HL-60/S4 (cell line): Measurements from ENCODE around the gene SEMA6B.
"Not testable (repeated sequence)": the region's sequence is repeated elsewhere in the genome, so short reads cannot be mapped to it uniquely, and the experiment has no call there.

Source experiments
- in situ Hi-C: fragments of 300-500 bp; cut with MboI; formaldehyde crosslinking; loops from 2 replicates; pipeline ENCODE4 v1.14.3; 2022; ENCODE audit warnings: low sequenced_read_pairs

The SEMA6B gene, protein sequence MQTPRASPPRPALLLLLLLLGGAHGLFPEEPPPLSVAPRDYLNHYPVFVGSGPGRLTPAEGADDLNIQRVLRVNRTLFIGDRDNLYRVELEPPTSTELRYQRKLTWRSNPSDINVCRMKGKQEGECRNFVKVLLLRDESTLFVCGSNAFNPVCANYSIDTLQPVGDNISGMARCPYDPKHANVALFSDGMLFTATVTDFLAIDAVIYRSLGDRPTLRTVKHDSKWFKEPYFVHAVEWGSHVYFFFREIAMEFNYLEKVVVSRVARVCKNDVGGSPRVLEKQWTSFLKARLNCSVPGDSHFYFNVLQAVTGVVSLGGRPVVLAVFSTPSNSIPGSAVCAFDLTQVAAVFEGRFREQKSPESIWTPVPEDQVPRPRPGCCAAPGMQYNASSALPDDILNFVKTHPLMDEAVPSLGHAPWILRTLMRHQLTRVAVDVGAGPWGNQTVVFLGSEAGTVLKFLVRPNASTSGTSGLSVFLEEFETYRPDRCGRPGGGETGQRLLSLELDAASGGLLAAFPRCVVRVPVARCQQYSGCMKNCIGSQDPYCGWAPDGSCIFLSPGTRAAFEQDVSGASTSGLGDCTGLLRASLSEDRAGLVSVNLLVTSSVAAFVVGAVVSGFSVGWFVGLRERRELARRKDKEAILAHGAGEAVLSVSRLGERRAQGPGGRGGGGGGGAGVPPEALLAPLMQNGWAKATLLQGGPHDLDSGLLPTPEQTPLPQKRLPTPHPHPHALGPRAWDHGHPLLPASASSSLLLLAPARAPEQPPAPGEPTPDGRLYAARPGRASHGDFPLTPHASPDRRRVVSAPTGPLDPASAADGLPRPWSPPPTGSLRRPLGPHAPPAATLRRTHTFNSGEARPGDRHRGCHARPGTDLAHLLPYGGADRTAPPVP

DNA sequence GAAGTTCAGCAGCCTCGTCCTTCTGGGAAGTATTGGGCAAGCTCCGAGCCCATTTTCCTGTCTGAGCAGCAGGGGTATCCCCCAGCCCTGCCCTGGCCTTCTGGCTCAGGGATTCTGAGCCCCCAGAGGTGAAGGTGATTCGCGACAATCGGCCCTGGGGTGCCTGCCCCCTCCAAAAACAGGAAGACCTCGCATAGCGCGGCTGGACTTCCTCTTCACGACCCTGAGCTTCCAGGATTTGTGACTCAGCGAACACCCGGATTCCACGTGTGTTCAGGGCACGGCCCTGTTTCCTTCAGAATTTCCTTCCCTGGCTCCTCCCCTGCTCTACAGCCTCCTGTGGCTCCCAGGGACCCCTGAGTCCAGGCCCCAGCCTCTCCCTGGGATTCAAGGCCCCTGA, at the start of gene SEMA6B:
Gene SEMA6B (minus strand): TSS at position 116 of the 400 bp plus-strand sequence. CDS start 1,227 bp downstream, outside the sequence.
- in situ Hi-C loops, result no loop called here

DNA sequence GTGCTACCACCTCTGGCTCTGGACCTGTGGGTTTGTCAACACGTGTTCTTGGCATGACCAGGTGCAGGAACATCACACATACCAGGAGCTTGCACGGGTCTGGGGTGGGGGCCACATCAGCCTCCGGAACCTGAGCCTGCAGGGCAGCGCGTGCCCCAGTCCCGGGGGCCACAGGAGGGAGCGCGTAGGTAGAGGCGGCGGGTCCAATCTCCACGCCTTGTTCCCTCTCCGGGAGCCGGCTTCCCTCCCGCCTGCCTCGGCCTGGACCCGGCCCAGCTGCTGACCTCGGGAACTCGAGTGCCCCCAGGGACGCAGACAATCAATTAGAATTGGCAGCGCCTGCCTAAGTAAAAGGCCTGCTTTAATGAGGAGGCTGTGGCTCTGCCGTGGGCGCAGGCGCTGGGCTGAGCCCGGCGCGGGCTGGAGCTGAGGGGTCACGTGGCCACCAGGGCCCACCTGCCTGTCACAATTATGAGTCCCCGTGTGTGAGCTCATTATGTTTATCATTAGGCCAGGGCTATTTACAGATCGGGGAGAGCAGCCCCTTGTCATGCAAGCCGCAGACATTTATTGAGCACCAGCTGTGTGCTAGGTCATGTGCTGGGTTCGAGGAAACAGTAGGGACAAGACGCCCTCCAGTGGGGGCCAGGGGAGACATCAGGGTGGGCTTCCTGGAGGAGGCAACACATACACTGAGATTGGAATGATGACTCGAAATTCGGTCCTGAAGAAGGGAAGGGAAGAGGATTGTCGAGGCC, 47.6 kb upstream of the SEMA6B start:
- in situ Hi-C loops, result no loop called here

DNA sequence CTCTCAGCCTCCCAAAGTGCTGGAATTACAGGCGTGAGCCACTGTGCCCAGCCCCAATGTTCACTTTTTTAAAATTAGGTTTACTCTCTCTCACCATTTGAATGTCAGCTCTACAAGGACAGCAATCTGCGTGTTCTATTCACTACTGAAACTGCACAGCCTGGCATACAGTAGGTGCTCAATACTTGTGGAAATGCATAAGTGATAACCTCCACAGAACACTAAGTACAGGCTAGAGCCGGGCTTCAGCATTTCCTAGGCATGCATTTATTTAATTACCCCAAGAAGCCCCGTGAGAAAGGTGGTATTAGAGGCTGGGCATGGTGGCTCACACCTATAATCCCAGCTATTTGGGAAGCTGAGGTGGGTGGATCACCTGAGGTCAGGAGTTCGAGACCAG, 46.7 kb upstream of the SEMA6B start:
- in situ Hi-C loops, result no loop called here

DNA sequence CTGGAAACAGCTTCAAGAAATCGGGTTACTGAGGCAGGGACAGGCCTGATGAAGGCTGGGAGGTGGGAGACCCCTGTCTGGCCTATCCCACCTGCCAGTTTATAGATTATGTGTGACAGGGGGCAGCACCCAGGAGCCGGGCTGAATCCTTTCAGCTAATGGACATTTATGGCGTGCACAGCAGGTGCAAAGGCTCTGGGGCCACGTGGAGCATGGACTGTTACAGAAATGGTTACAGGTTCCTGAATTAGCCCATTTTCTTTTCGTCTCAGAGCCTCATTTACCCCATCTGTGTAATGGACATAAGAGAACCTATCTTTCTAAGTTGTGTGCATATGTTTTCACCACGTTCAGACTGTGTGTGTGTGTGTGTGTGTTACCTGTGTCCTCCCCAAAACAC, 45.4 kb upstream of the SEMA6B start:
- in situ Hi-C loops, result no loop called here

DNA sequence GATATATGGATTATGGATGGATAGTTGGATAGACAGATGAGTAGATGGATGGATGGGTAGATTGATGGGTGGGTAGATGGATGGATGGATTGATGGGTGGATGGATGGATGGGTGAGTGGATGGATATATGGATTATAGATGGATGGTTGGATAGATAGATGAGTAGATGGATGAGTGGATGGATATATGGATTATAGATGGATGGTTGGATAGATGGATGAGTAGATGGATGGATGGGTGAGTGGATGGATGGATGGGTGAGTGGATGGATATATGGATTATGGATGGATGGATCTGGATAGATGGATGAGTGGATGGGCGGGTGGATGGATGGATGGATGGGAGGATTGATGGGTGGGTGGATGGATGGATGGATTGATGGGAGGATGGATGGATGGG, 43.4 kb upstream of the SEMA6B start:
- in situ Hi-C loops, result no loop called here

DNA sequence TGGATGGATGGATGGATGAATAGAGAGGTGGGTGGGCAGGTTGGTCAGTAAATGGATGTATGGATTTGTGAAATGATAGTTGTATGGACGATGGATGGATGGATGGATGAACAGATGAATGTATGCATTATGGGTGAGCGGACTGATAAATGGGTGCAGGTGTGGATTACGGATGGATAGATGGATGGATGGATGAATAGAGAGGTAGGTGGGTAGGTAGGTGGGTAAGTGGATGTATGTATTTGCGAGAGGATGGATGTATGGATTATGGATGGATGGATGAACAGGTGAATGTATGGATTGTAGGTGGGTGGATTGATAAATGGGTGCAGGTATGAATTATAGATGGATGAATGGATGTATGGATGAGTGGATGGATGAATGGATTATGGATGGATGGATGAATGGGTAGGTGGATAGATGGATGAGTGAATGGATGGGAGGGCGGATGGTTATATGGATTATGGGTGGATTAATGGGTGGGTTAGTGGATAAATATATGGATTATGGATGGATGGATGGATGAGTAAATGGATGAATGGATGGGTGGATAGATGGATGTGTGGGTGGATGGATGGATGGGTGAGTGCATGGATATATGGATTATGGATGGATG, 42.8 kb upstream of the SEMA6B start:
- in situ Hi-C loops, result no loop called here

DNA sequence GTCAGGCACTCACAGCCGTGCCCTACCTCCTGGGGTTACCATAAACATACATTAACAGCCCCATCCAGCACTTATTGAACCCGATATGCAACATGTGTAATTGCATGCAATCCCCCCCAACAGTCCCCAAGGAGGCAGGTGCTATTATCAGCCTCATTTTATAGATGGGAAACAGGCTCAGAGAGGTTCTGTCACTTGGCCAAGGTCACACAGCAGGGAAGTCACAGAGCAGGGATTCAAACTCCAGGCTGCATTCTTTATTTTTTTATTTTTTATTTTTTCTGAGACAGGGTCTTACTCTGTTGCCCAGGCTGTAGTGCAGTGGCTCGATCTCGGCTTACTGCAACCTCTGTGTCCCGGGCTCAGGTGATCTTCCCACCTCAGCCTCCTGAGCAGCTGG, 41.4 kb upstream of the SEMA6B start:
- in situ Hi-C loops, result no loop called here

DNA sequence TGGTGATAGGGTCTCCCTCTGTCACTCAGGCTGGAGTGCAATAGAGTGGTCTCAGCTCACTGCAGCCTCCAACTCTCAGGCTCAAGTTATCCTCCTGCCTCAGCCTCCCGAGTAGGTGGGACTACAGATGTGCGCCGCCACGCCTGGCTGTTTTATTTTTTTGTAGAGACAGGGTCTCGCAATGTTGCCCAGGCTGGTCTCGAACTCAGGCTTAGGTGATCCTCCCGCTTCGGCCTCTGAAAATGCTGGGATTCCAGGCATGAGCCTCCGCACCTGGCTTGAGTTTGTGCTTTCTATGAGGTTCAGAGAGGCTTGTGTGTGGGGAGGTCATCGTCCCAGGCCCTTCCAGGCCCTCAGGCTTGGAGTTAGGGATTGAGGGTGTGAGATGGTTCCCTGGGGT, 40.6 kb upstream of the SEMA6B start:
- in situ Hi-C loops, result no loop called here

DNA sequence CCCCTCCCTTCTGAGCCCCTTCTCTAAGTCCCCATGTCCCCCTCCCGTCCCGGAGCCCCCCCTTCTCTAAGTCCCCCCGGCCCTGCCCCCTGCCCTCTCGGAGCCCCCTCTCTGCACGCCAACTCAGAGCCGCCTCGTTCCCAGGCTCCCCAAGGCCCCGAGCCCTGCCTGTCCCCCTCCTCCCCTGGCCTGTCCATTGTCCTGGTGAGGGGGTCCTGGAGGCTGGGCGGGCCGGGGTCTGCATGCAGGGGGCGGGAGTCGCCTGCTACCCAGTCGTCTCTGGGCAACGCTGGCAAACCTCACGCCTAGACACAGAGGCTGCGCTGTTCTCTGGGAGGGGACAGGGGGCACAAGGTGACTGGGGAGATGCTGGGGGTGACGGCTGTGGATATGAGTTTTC, 39.2 kb upstream of the SEMA6B start:
- in situ Hi-C loops, result no loop called here

DNA sequence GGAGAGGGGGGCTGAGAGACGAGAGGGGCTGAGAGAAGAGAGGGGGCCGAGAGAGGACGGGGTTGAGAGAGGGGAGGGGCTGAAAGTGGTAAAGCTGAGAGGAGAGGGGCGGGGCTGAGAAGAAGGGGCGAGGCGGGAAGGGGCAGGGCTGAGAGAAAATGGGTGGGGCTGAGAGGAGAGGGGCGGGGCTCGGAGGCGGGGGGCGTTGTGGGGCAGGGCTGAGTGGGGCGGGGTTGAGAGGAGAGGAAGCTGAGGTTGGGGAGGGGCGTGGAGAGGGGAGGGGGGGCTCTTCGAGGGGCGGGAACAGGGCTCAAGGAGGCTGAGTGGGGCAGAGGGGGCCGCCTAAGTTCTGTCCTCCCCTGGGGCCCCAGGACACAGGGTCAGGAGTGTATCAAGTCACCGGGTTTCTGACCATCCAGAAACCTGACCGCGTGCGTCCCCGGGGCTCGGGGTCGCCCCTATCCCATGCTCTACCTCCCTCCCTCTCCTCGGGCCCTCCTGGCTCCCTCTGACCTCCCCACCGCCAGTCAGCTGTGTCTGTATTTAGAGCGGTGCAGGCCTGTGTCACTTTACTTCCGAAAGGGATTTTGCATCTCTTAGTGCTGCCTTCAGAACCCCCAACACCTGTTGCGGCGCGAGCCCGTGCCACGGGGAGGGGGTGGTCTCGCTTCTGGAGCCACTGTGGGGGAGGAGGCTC, 38.6 kb upstream of the SEMA6B start:
- in situ Hi-C loops, result no loop called here

DNA sequence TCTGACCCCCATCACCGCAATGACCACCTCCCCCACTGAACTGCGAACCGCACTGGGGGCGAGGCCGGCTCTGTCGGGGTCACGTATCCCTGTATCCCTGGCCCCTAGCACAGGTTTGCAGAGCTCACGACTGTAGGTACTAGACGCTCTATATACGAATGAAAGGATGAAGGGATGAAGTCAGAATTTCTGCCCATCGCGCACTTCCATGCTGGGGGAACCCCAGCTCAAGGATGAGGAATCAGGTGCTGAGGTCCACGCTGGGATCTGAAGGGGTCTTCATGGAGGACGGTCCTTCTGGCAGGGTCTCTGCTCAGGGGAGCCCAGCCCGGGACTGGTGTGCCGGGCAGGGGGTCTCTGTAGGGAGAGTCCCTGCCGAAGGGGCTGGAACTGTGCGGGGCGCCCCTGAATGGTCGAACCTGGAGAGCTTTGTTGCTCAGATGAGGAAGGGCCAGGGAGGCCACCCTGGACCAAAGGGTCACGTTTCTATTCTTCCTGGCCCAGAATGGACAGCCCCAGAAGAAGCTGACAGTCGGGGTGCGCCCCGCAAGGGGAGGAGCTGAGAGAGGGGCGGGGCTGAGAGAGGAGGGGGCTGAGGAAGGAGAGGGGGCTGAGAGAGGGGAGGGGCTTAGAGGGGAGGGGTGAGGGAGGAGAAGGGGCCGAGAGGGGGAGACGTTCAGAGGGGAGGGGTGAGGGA, 37.9 kb upstream of the SEMA6B start:
- in situ Hi-C loops, result no loop called here

DNA sequence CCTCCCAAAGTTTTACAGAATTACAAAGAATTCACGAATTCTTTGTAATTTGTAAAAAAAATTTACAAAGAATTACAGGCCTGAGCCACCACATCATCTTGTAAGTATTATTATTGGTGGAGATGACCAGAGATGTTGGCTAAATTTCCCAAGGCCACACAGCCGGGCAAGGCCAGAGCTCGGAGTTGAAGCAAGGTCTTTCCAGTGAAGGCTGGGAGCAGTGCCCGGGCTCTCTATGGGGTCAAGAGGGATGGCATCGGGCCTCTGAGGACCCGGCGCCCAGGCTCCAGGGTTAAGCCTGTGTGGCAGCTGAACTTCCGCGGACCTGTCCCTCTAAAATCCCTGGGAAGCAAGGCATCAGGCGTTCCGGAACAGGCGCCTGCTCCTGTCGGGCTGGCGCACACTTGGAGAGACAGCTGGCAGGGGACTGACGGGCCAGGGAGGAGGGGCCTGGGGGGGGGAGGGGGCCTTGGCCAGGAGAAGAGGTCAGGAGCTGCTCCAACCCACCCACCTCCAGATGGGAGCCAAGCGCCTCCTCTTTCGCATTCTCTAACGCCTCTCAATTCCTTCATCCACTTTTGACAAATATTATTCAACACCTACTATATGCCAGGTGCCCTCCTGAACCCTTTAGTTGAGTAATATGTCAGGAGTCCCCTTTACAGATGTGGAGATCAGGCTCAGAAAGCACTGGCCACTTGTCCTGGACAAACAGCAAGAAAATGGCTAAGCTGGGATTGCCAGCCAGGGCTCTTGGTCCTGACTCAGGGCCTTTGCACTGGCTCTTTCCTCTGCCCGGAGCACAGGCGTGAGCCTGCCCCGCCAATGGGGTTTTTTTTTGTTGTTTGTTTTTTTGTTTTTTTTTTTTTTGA, 36.8 kb upstream of the SEMA6B start:
- in situ Hi-C loops, result no loop called here

DNA sequence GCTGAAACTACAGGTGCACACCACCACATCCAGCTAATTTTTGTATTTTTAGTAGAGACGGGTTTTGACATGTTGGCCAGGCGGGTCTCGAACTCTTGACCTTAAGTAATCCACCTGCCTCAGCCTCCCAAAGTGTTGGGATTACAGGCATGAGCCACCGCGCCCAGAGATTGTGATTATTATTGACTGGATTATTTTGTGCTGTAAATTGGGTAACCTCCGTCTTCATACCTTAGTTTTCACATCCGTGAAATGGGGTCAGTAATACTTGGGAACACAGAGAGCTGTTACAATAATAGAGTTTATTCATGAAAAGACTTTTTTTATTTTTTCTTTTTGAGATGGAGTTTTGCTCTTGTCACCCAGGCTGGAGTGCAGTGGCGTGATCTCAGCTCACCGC, 35.7 kb upstream of the SEMA6B start:
- in situ Hi-C loops, result not testable (repeated sequence)

DNA sequence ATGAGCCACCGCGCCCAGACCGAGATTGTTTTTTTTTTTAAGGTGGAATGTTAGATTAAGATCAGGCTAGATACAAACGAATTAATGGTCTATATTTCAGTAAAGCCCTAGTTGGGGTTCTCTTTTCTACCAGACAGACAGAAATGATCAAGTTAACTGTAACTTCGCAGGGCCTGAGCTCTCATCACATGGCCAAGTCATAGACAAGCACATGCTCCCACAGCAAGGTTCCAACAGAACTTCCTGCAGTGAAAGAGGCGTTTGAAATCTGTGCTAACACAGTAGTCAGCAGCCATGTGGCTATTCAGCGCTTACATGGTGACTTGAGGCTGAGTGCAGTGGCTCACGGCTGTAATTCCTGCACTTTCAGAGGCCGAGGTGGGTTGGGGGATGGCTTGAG, 34.7 kb upstream of the SEMA6B start:
- in situ Hi-C loops, result no loop called here

DNA sequence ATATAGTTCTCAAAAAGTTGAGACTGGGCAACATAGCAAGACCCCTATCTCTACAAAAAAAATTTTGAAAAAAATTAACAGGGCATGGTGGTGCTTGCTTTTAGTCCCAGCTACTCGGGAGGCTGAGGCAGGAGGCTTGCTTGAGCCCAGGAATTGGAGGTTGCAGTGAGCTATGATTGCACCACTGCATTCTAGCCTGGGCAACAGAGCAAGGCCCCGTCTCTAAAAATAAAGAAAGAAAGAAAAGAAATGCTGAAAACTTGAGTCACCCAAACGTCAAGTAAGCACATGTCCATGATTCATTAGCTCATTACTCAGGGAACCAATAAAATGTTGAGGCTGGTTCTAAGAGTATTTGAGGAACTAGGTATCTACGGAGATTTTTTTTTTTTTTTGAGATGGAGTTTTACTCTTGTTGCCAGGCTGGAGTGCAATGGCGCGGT, 33.9 kb upstream of the SEMA6B start:
- in situ Hi-C loops, result no loop called here

DNA sequence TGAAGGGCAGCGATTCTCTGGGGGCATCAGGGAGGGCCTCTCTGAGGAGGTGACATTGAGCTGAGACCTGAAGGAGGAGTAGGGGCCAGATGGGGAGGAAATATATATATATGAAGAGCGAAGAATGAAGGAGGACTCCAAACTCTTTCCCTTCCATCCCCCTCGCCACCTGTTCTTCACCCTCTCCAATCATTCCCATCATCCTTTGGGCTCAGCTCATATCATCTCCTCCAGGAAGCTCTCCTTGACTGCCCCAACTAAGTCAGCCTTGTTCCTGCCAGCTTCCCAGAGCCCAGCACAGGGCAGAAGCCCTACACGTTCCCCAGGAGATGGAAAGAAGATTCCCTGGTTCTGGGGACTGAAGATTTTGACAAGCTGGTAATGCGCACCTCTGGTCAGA, 33.0 kb upstream of the SEMA6B start:
- in situ Hi-C loops, result no loop called here

DNA sequence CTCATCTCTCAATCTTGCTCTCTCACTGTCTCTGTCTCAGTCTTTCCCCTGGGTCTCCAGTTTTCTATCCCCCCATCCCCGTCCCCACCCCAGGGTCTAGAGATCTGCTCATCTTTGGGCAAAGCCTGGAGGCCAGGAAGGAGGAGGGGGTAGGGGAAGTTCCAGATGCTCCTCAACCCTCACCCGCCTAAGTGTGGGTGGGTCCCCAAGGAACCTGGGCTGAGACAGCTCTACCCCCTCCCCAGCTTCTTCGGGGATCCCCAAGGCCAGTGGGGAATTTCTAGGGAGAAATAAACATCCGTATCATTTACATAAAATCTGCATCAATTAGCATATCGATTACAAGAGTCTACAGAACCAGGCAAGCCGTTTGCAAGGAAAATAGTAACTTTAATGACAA, 31.8 kb upstream of the SEMA6B start:
- in situ Hi-C loops, result no loop called here

DNA sequence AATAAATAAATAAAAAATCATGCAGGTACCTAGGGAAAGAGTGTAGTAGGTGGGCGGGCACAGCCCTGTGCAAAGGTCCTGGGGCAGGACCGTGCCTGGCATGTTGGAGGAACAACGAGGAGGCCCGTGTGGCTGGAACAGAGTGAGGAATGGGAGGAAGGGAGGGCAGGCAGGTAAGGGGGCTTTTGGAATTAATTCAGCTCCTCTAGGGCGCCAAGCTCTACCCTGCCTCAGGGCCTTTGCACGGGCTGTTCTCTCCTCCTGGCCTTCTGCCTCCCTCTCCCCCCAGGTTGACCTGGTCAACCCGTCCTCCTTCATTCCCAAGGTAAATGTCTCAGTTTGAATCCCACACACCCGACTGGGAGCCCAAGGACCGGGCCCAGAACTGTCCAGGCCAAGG, 31.1 kb upstream of the SEMA6B start:
- in situ Hi-C loops, result no loop called here
